Measurements from ENCODE around the gene RNF212B.
"Not testable (repeated sequence)": the region's sequence is repeated elsewhere in the genome, so short reads cannot be mapped to it uniquely, and the experiment has no call there.

The RNF212B gene

GRCh38 chr14:23215421-23215820 is 22.3 kb upstream of the RNF212B start:
- Histone ChIP-seq H3K27me3 (ENCODE audit: control insufficient read depth in 1 of 2, insufficient read depth in 2 of 2, low read length in 2 of 2) (no peaks in the 10 kb centered on the region), H3K9me3 (ENCODE audit: low read length) (no peaks in the 10 kb centered on the region), H3K36me3 (ENCODE audit: insufficient read depth, low read length) (no peaks in the 10 kb centered on the region), H3K9ac (ENCODE audit: low read length) (no peak overlapping the region), H3K4me3 (ENCODE audit: low read depth in 1 of 2, low read length in 2 of 2) (no peak overlapping the region), H3K4me1 (ENCODE audit: insufficient read depth, low read length) (no peaks in the 10 kb centered on the region), H3K27ac (ENCODE audit: low read depth, low read length) (no peak overlapping the region)

- Histone ChIP-seq H3K27me3 (ENCODE audit: control insufficient read depth in 1 of 2, insufficient read depth in 2 of 2, low read length in 2 of 2) (no peaks in the 10 kb centered on the region), H3K9ac (ENCODE audit: low read length) (no peak overlapping the region), H3K4me1 (ENCODE audit: insufficient read depth, low read length) (no peaks in the 10 kb centered on the region), H3K27ac (ENCODE audit: low read depth, low read length) (no peak overlapping the region), H3K9me3 (ENCODE audit: low read length) (no peaks in the 10 kb centered on the region), H3K36me3 (ENCODE audit: insufficient read depth, low read length) (no peaks in the 10 kb centered on the region), H3K4me3 (ENCODE audit: low read depth in 1 of 2, low read length in 2 of 2) (no peak overlapping the region)
Measured at GRCh38 chr14:23217032-23218020, 20.4 kb upstream of the RNF212B start.

GRCh38 chr14:23219075-23219474 is 18.7 kb upstream of the RNF212B start:
- no peak overlapping the region for H3K27ac ChIP-seq (ENCODE audit: low read depth, low read length)
- H3K9me3 ChIP-seq (ENCODE audit: low read length): no peaks in the 10 kb centered on the region
- no peaks in the 10 kb centered on the region for H3K4me1 ChIP-seq (ENCODE audit: insufficient read depth, low read length)
- no peak overlapping the region for H3K4me3 ChIP-seq (ENCODE audit: low read depth in 1 of 2, low read length in 2 of 2)
- H3K36me3 ChIP-seq (ENCODE audit: insufficient read depth, low read length): no peaks in the 10 kb centered on the region
- no peak overlapping the region for H3K9ac ChIP-seq (ENCODE audit: low read length)
- no peaks in the 10 kb centered on the region for H3K27me3 ChIP-seq (ENCODE audit: control insufficient read depth in 1 of 2, insufficient read depth in 2 of 2, low read length in 2 of 2)

- H3K27ac ChIP-seq (ENCODE audit: low read depth, low read length); H3K36me3 ChIP-seq (ENCODE audit: insufficient read depth, low read length): not testable (repeated sequence)
Measured at GRCh38 chr14:23224958-23225357, 12.8 kb upstream of the RNF212B start.

GRCh38 chr14:23227566-23227965 is 10.2 kb upstream of the RNF212B start:
- no peaks in the 10 kb centered on the region for H3K36me3 ChIP-seq (ENCODE audit: insufficient read depth, low read length)
- H3K9me3 ChIP-seq (ENCODE audit: low read length): no peaks in the 10 kb centered on the region
- H3K27me3 ChIP-seq (ENCODE audit: control insufficient read depth in 1 of 2, insufficient read depth in 2 of 2, low read length in 2 of 2): no peaks in the 10 kb centered on the region
- H3K27ac ChIP-seq (ENCODE audit: low read depth, low read length): no peak overlapping the region
- H3K4me1 ChIP-seq (ENCODE audit: insufficient read depth, low read length): no peaks in the 10 kb centered on the region
- no peak overlapping the region for H3K4me3 ChIP-seq (ENCODE audit: low read depth in 1 of 2, low read length in 2 of 2)
- H3K9ac ChIP-seq (ENCODE audit: low read length): no peak overlapping the region

More at GRCh38 chr14:23224958-23225357, 12.8 kb upstream of the RNF212B start:
- not testable (repeated sequence) for H3K4me1 ChIP-seq (ENCODE audit: insufficient read depth, low read length); H3K4me3 ChIP-seq (ENCODE audit: low read depth in 1 of 2, low read length in 2 of 2); H3K9ac ChIP-seq (ENCODE audit: low read length); H3K9me3 ChIP-seq (ENCODE audit: low read length); H3K27me3 ChIP-seq (ENCODE audit: control insufficient read depth in 1 of 2, insufficient read depth in 2 of 2, low read length in 2 of 2)

- no peaks in the 10 kb centered on the region for H3K9me3 ChIP-seq (ENCODE audit: low read length)
- no peak overlapping the region for H3K27ac ChIP-seq (ENCODE audit: low read depth, low read length)
- no peaks in the 10 kb centered on the region for H3K36me3 ChIP-seq (ENCODE audit: insufficient read depth, low read length)
- no peak overlapping the region for H3K9ac ChIP-seq (ENCODE audit: low read length)
- H3K4me1 ChIP-seq (ENCODE audit: insufficient read depth, low read length): no peaks in the 10 kb centered on the region
- no peak overlapping the region for H3K4me3 ChIP-seq (ENCODE audit: low read depth in 1 of 2, low read length in 2 of 2)
- no peaks in the 10 kb centered on the region for H3K27me3 ChIP-seq (ENCODE audit: control insufficient read depth in 1 of 2, insufficient read depth in 2 of 2, low read length in 2 of 2)
Measured at GRCh38 chr14:23228812-23229211, 8.9 kb upstream of the RNF212B start.

- H3K36me3 ChIP-seq (ENCODE audit: insufficient read depth, low read length); H3K4me1 ChIP-seq (ENCODE audit: insufficient read depth, low read length); H3K9me3 ChIP-seq (ENCODE audit: low read length); H3K9ac ChIP-seq (ENCODE audit: low read length); H3K27me3 ChIP-seq (ENCODE audit: control insufficient read depth in 1 of 2, insufficient read depth in 2 of 2, low read length in 2 of 2); H3K27ac ChIP-seq (ENCODE audit: low read depth, low read length); H3K4me3 ChIP-seq (ENCODE audit: low read depth in 1 of 2, low read length in 2 of 2): not testable (repeated sequence)
Measured at GRCh38 chr14:23232241-23232808, 5.4 kb upstream of the RNF212B start.

- no peaks in the 10 kb centered on the region for H3K36me3 ChIP-seq (ENCODE audit: insufficient read depth, low read length)
- no peaks in the 10 kb centered on the region for H3K4me1 ChIP-seq (ENCODE audit: insufficient read depth, low read length)
- H3K9ac ChIP-seq (ENCODE audit: low read length): no peak overlapping the region
- H3K4me3 ChIP-seq (ENCODE audit: low read depth in 1 of 2, low read length in 2 of 2): no peak overlapping the region
- no peaks in the 10 kb centered on the region for H3K27me3 ChIP-seq (ENCODE audit: control insufficient read depth in 1 of 2, insufficient read depth in 2 of 2, low read length in 2 of 2)
- no peaks in the 10 kb centered on the region for H3K9me3 ChIP-seq (ENCODE audit: low read length)
- H3K27ac ChIP-seq (ENCODE audit: low read depth, low read length): no peak overlapping the region
Measured at GRCh38 chr14:23240661-23241060, 2.9 kb downstream of the RNF212B start.

- H3K27me3 ChIP-seq (ENCODE audit: control insufficient read depth in 1 of 2, insufficient read depth in 2 of 2, low read length in 2 of 2); H3K4me3 ChIP-seq (ENCODE audit: low read depth in 1 of 2, low read length in 2 of 2); H3K4me1 ChIP-seq (ENCODE audit: insufficient read depth, low read length); H3K9ac ChIP-seq (ENCODE audit: low read length); H3K9me3 ChIP-seq (ENCODE audit: low read length); H3K27ac ChIP-seq (ENCODE audit: low read depth, low read length); H3K36me3 ChIP-seq (ENCODE audit: insufficient read depth, low read length): not testable (repeated sequence)
Measured at GRCh38 chr14:23241061-23241715, 3.5 kb downstream of the RNF212B start.

GRCh38 chr14:23242076-23242475 is 4.3 kb downstream of the RNF212B start:
- no peaks in the 10 kb centered on the region for H3K4me1 ChIP-seq (ENCODE audit: insufficient read depth, low read length)
- no peak overlapping the region for H3K4me3 ChIP-seq (ENCODE audit: low read depth in 1 of 2, low read length in 2 of 2)
- no peaks in the 10 kb centered on the region for H3K9me3 ChIP-seq (ENCODE audit: low read length)
- H3K27me3 ChIP-seq (ENCODE audit: control insufficient read depth in 1 of 2, insufficient read depth in 2 of 2, low read length in 2 of 2): no peaks in the 10 kb centered on the region
- H3K27ac ChIP-seq (ENCODE audit: low read depth, low read length): no peak overlapping the region
- no peaks in the 10 kb centered on the region for H3K36me3 ChIP-seq (ENCODE audit: insufficient read depth, low read length)
- H3K9ac ChIP-seq (ENCODE audit: low read length): no peak overlapping the region

GRCh38 chr14:23243066-23243465 is 5.3 kb downstream of the RNF212B start:
- H3K27me3 ChIP-seq (ENCODE audit: control insufficient read depth in 1 of 2, insufficient read depth in 2 of 2, low read length in 2 of 2): no peaks in the 10 kb centered on the region
- H3K36me3 ChIP-seq (ENCODE audit: insufficient read depth, low read length): no peaks in the 10 kb centered on the region
- no peak overlapping the region for H3K9ac ChIP-seq (ENCODE audit: low read length)
- no peak overlapping the region for H3K4me3 ChIP-seq (ENCODE audit: low read depth in 1 of 2, low read length in 2 of 2)
- no peaks in the 10 kb centered on the region for H3K4me1 ChIP-seq (ENCODE audit: insufficient read depth, low read length)
- H3K9me3 ChIP-seq (ENCODE audit: low read length): no peaks in the 10 kb centered on the region
- H3K27ac ChIP-seq (ENCODE audit: low read depth, low read length): no peak overlapping the region
